GM18520 (cell line): Measurements from ENCODE around the gene PNPLA5.

ENCODE experiments used
- ATAC-seq: cut with Tn5 transposase; IDR thresholded peaks from one replicate; pipeline ENCODE4 v1.9.1; 2021; ENCODE audit not compliant: unreplicated experiment

PNPLA5 gene

GRCh38 chr22:43840431-43840830, 51.4 kb downstream of the PNPLA5 start:
- no peak for ATAC-seq

DNA sequence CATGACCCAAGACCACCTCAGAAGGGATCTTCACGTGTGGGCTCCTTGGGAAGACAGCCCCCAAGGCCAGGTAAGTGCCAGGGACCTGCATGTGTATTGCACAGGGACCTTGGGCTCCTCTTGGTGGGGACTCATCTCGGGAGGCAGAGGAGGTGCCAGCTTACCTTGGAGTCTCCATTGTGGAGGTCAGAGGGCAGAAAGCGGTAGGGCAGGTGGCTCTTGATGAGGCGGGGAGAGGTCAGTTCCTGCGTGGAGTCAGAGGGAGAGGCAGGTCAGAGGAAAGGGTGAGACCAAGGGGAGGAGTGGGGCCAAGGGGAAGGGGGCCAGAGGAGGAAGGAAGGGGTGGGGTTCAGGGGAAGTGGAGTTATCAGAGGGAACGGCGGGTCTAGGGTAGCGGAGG, 52.0 kb downstream of the PNPLA5 start:
- ATAC-seq, result no peak

- no peak for ATAC-seq
These were observed 53.1 kb downstream of the PNPLA5 start for GRCh38 chr22:43838571-43839307.

- ATAC-seq, result no peak
These were observed 53.7 kb downstream of the PNPLA5 start for GRCh38 chr22:43838161-43838560.

- no peak for ATAC-seq
These were observed 54.1 kb downstream of the PNPLA5 start for GRCh38 chr22:43837666-43838065.

DNA sequence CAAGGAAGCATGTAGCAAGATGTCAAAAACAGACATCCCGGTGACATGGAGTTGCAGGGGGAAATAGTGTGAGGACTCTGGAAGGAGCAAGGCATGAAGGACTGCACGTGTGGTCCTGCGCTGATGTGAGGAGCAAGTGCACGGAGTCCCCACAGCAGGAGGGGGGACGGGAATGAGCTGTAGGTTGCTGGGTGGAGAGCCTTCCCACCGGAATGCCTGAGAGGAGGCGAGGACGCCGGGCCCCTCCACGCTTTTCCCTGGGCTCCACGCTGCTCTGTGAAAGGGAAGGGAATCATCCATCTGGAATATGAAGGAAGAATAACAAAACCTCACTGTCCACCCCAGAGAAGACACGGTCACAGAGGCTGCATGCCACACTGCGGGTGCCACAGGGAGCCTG, 56.1 kb downstream of the PNPLA5 start:
- ATAC-seq, result no peak

- no peak for ATAC-seq
These were observed 56.6 kb downstream of the PNPLA5 start for GRCh38 chr22:43835166-43835565.

- no peak for ATAC-seq
These were observed 58.2 kb downstream of the PNPLA5 start for GRCh38 chr22:43833286-43834240.

DNA sequence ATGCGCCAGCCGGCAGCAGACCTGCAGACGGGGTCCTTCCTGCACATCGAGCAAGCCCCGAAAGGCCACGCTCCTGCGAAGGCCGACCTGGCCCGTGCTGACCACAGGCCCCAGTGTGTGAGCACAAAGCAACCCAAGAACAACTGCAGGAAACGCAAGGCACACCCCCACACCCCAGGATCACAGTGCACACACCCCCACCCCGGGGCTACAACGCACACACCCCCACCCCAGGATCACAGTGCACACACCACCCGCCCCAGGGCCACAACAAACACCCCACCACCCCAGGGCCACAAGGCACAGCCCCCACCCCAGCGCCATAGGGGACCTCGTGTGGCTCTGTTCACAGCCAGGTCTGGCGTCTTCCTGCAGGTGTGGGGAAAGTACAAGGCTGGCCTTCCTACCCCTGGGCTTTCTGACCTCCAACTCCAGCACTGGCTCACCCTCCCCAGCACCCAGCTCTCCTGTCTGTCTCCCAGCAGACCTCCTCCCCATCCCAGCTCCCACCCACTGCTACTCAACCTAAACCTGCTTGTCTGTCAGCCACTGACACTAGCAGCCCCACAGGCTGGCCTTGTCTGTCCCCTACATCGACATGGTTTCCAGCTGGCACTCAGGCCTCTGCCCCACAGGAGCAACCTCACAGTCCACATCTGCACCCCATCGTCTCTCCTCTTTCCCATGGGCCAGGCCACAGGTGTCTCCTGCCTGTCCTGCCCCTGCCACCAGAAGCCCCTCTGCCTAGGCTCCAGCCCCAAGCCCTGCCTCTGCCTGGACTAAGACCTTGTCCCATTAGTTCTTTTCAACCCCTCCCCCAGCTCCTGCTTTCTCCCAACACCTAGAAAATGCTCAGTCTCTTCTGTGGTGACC, 59.2 kb downstream of the PNPLA5 start:
- no peak for ATAC-seq

DNA sequence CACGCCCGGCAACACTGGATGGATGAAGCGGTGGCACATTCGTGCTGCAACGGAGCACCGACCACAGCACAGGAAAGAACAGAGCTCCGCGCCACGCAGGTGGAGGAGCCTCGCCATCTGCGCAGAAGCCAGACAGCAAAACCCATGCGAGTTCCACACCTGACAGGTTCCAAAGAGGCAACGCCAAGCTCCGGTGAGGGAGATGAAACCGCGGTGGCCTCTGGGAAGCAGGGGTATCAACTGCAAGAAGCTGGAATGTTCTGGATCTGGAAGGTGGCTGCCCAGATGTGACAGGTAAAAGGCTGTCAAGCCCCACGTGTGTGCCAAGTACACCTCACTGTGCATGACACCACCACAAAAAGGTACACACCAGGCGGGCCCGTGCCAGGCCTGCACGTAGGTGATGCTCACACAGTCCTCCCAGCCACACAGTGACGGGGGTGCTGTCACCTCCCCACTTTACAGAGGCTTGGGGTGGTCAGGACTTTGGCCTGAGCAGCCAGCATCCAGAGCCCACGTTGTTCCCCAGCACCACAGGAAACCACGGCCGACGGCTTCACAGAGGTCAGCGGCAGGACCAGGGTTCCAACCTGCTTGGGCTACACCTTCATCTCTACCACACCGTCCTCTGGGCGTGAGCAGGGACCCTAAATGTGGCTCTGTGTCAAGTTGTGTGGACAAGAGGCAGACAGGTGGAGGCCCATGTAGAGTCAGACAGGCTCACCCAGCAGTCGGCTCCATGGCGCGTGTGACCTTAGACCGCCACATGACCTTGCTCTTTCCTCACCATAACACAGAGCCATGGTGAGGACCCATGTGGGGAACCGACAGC, 60.0 kb downstream of the PNPLA5 start:
- no peak for ATAC-seq

- no peak for ATAC-seq
These were observed 60.8 kb downstream of the PNPLA5 start for GRCh38 chr22:43830931-43831560.

GRCh38 chr22:43829904-43830851, 61.6 kb downstream of the PNPLA5 start:
- ATAC-seq, result no peak
